Placental epithelial cell (primary cell): ENCODE results near the gene INTS7. TPM values are rescaled to one million over a fixed set of nuclear protein-coding genes. Genes with fewer than 3 reads are reported as not detected.

ENCODE experiments used
- small RNA-seq: library from RNA; depleted of rRNA; stranded (forward); fragments of <200 nt; gene quantifications from one replicate; pipeline ENCODE3, GENCODE V24; 2012
- total RNA-seq: library from RNA; depleted of rRNA; stranded (reverse); fragments of >200 nt; gene quantifications from 2 replicates; pipeline ENCODE4 v1.2.3, GENCODE V29; 2012

Gene INTS7
- total RNA-seq, result 16.9 and 19.7 TPM in 2 replicates

GRCh38 chr1:212035123-212035834 is at the start of gene INTS7, which contains the start of gene DTL:
Gene INTS7, minus strand, starts transcription at chr1:212035557. Its CDS starts 120 bp downstream, at chr1:212035437.
Gene DTL, plus strand, starts transcription at chr1:212035748. Its CDS starts 143 bp downstream, at chr1:212035891.

Small RNAs within 50 kb of the gene (small RNA-seq; reads per million reads assigned to genes)
- gene MIR3122, result not detected
- not detected for gene RF00568

Other genes starting within 250 kb of the INTS7 start
- 47.9 and 54.1 TPM in 2 replicates for gene LPGAT1, start 204.8 kb downstream of the INTS7 start, total RNA-seq
- 4.3 and 9.8 TPM in 2 replicates for gene DTL, start 191 bp upstream of the INTS7 start, total RNA-seq
- 14.5 and 22.4 TPM in 2 replicates for gene PPP2R5A, start 249.9 kb upstream of the INTS7 start, total RNA-seq